ENCODE data around the gene DIABLO. TPM values are rescaled to one million over a fixed set of nuclear protein-coding genes. Genes with fewer than 3 reads are reported as not detected.

Gene DIABLO
- total RNA-seq, 1 experiment from 2014 or later = 97.6 TPM

GRCh38 chr12:122199484-122200355 lies 26.1 kb downstream of the DIABLO start:
- Histone ChIP-seq H3K27ac (ENCODE audit: low read length) (no peak overlapping the region), H3K36me3 (ENCODE audit: low read depth, low read length) (no peaks in the 10 kb centered on the region), H3K27me3 (ENCODE audit: low read length) (no peaks in the 10 kb centered on the region), H3K9ac (ENCODE audit: low read length) (no peak overlapping the region), H3K9me2 (replicated peaks; ENCODE audit: low read length) (no peaks in the 10 kb centered on the region), H4K20me1 (ENCODE audit: low read length) (no peaks in the 10 kb centered on the region), H3K4me3 (ENCODE audit: low read length) (no peak overlapping the region), H2AFZ (ENCODE audit: low read length) (no peak overlapping the region), H3K79me2 (ENCODE audit: low read length) (no peaks in the 10 kb centered on the region), H3K4me1 (ENCODE audit: insufficient read depth, low read length) (peaks cover 6% of the 10 kb centered on the region; the same call in 1 of the 2 replicates), H3K4me2 (ENCODE audit: low read length) (no peak overlapping the region), H3F3A (ENCODE audit: low read length, unreplicated experiment) (no peaks in the 10 kb centered on the region), H3K9me3 (ENCODE audit: low read length) (no peaks in the 10 kb centered on the region)
- no TSS peak for BruUV-seq (replicated peaks)
- intact Hi-C loops (cut with micrococcal nuclease) = no loop called here
- TF ChIP-seq EZH2phosphoT487 (IDR thresholded peaks at IDR 0.05; ENCODE audit: borderline replicate concordance, low read length) = no peak
- no peak for TF ChIP-seq EZH2 (IDR thresholded peaks at IDR 0.05; ENCODE audit: low read length, unreplicated experiment)
- TF ChIP-seq, protein P1, sequence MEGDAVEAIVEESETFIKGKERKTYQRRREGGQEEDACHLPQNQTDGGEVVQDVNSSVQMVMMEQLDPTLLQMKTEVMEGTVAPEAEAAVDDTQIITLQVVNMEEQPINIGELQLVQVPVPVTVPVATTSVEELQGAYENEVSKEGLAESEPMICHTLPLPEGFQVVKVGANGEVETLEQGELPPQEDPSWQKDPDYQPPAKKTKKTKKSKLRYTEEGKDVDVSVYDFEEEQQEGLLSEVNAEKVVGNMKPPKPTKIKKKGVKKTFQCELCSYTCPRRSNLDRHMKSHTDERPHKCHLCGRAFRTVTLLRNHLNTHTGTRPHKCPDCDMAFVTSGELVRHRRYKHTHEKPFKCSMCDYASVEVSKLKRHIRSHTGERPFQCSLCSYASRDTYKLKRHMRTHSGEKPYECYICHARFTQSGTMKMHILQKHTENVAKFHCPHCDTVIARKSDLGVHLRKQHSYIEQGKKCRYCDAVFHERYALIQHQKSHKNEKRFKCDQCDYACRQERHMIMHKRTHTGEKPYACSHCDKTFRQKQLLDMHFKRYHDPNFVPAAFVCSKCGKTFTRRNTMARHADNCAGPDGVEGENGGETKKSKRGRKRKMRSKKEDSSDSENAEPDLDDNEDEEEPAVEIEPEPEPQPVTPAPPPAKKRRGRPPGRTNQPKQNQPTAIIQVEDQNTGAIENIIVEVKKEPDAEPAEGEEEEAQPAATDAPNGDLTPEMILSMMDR (conservative IDR thresholded peaks at IDR 0.05; ENCODE audit: low read depth, low read length) = no peak
- DNase-seq (no peak), ATAC-seq (no peak)
- CTCF ChIA-PET = no interaction called here
- POLR2A ChIA-PET (ENCODE audit: unreplicated experiment) = no interaction called here

DNA sequence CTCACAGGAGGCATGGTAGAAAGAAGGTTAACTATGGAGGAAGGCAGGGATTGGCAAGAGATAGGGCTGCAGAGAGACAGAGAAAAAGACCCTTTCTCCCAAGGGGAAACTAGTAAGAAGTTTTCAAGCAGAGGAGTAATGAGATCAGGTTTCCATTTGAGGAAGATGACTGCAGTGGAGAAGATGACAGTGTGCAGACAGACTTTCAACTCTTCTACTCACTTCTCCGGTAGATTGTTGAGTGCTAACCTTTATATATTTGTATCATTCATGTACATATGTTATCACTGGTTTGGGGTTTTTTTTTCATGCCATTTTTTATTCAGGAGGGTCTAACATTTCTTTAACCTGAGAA lies 28.3 kb downstream of the DIABLO start:
- no peak overlapping the region for H3K4me3 ChIP-seq (ENCODE audit: low read length)
- ChIA-PET CTCF (no interaction called here), POLR2A (ENCODE audit: unreplicated experiment) (no interaction called here)
- no peak overlapping the region for H3K27ac ChIP-seq (ENCODE audit: low read length)
- TF ChIP-seq, protein P1 (conservative IDR thresholded peaks at IDR 0.05; ENCODE audit: low read depth, low read length) = no peak
- no peak for TF ChIP-seq EZH2 (IDR thresholded peaks at IDR 0.05; ENCODE audit: low read length, unreplicated experiment)
- no peak for TF ChIP-seq EZH2phosphoT487 (IDR thresholded peaks at IDR 0.05; ENCODE audit: borderline replicate concordance, low read length)
- BruUV-seq (replicated peaks) = no TSS peak
- H2AFZ ChIP-seq (ENCODE audit: low read length) = no peak overlapping the region
- no peaks in the 10 kb centered on the region for H3F3A ChIP-seq (ENCODE audit: low read length, unreplicated experiment)
- no peaks in the 10 kb centered on the region for H4K20me1 ChIP-seq (ENCODE audit: low read length)
- H3K79me2 ChIP-seq (ENCODE audit: low read length) = no peaks in the 10 kb centered on the region
- H3K27me3 ChIP-seq (ENCODE audit: low read length) = no peaks in the 10 kb centered on the region
- intact Hi-C loops (cut with micrococcal nuclease) = no loop called here
- H3K36me3 ChIP-seq (ENCODE audit: low read depth, low read length) = no peaks in the 10 kb centered on the region
- no peaks in the 10 kb centered on the region for H3K9me2 ChIP-seq (replicated peaks; ENCODE audit: low read length)
- no peak for DNase-seq
- ATAC-seq = no peak
- peaks cover 6% of the 10 kb centered on the region; the same call in 1 of the 2 replicates for H3K4me1 ChIP-seq (ENCODE audit: insufficient read depth, low read length)
- no peaks in the 10 kb centered on the region for H3K9me3 ChIP-seq (ENCODE audit: low read length)
- H3K9ac ChIP-seq (ENCODE audit: low read length) = no peak overlapping the region
- peak overlapping the region; percentile 20 for H3K4me2 ChIP-seq (ENCODE audit: low read length)

GRCh38 chr12:122195405-122195804 lies 30.4 kb downstream of the DIABLO start:
- H3K27me3 ChIP-seq (ENCODE audit: low read length) = no peaks in the 10 kb centered on the region
- no peak for TF ChIP-seq EZH2 (IDR thresholded peaks at IDR 0.05; ENCODE audit: low read length, unreplicated experiment)
- CTCF ChIA-PET = no interaction called here
- ATAC-seq = no peak
- H3F3A ChIP-seq (ENCODE audit: low read length, unreplicated experiment) = no peaks in the 10 kb centered on the region
- no TSS peak for BruUV-seq (replicated peaks)
- no peaks in the 10 kb centered on the region for H3K9me3 ChIP-seq (ENCODE audit: low read length)
- H3K4me1 ChIP-seq (ENCODE audit: insufficient read depth, low read length) = peaks cover 6% of the 10 kb centered on the region; the same call in 1 of the 2 replicates
- H3K79me2 ChIP-seq (ENCODE audit: low read length) = no peaks in the 10 kb centered on the region
- POLR2A ChIA-PET (ENCODE audit: unreplicated experiment) = no interaction called here
- intact Hi-C loops (cut with micrococcal nuclease) = no loop called here
- no peak overlapping the region for H3K4me2 ChIP-seq (ENCODE audit: low read length)
- no peaks in the 10 kb centered on the region for H3K36me3 ChIP-seq (ENCODE audit: low read depth, low read length)
- H3K9ac ChIP-seq (ENCODE audit: low read length) = no peak overlapping the region
- H3K4me3 ChIP-seq (ENCODE audit: low read length) = no peak overlapping the region
- H4K20me1 ChIP-seq (ENCODE audit: low read length) = no peaks in the 10 kb centered on the region
- no peak overlapping the region for H3K27ac ChIP-seq (ENCODE audit: low read length)
- H3K9me2 ChIP-seq (replicated peaks; ENCODE audit: low read length) = no peaks in the 10 kb centered on the region
- H2AFZ ChIP-seq (ENCODE audit: low read length) = no peak overlapping the region
- DNase-seq = no peak

Data from PC-3 (cell line).